HepG2 (cell line): ENCODE results near the gene TECTA.

Source experiments
- HNF4G ChIP-seq, 2 experiments: sonication (generic) in 1 of 2; formaldehyde crosslinking in 1 of 2; IDR thresholded peaks; 2 replicates each; pipeline versions ENCODE4 v1.4.0 to v1.6.1; 2011 to 2020; ENCODE audit warnings: borderline replicate concordance in 2 of 2, low read depth in 2 of 2, mild to moderate bottlenecking in 2 of 2, low read length in 1 of 2, missing genetic modification reagents in 1 of 2, moderate library complexity in 1 of 2
- SPEN ChIP-seq: sonication (generic); formaldehyde crosslinking; IDR thresholded peaks from 2 replicates; pipeline ENCODE4 v1.5.1; 2020; ENCODE audit warnings: low read depth, mild to moderate bottlenecking, missing genetic modification reagents
- ZNF124 ChIP-seq: sonication (generic); formaldehyde crosslinking; IDR thresholded peaks from 2 replicates; pipeline ENCODE4 v1.4.0; 2020; ENCODE audit warnings: missing genetic modification reagents
- TF ChIP-seq, protein P1 (sequence below): sonication (generic); formaldehyde crosslinking; IDR thresholded peaks from 2 replicates; pipeline ENCODE4 v1.4.0; 2020; ENCODE audit warnings: missing genetic modification reagents

- TF ChIP-seq HNF4G (IDR thresholded peaks at IDR 0.05; ENCODE audit: borderline replicate concordance, low read depth, low read length) (no peak), HNF4G (CRISPR knock-in tag; IDR thresholded peaks at IDR 0.05; ENCODE audit: borderline replicate concordance, low read depth) (no peak), ZNF124 (CRISPR knock-in tag) (no peak), SPEN (no peak)
- TF ChIP-seq, protein P1, sequence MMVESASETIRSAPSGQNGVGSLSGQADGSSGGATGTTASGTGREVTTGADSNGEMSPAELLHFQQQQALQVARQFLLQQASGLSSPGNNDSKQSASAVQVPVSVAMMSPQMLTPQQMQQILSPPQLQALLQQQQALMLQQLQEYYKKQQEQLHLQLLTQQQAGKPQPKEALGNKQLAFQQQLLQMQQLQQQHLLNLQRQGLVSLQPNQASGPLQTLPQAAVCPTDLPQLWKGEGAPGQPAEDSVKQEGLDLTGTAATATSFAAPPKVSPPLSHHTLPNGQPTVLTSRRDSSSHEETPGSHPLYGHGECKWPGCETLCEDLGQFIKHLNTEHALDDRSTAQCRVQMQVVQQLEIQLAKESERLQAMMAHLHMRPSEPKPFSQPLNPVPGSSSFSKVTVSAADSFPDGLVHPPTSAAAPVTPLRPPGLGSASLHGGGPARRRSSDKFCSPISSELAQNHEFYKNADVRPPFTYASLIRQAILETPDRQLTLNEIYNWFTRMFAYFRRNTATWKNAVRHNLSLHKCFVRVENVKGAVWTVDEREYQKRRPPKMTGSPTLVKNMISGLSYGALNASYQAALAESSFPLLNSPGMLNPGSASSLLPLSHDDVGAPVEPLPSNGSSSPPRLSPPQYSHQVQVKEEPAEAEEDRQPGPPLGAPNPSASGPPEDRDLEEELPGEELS (CRISPR knock-in tag): no peak
Measured at GRCh38 chr11:121063728-121064127, 37.3 kb upstream of the TECTA start.
